DND-41 (cell line): ENCODE results near the gene GPR162.

Experiments used
- ATAC-seq: fragments of 200-7000 bp; cut with Tn5 transposase; 3 replicates; pipeline ENCODE4 v1.9.1; 2021; ENCODE audit warnings: low read depth; ENCODE audit not compliant: insufficient read depth
- DNase-seq: peaks from one replicate; pipeline ENCODE4 v3.0.0-alpha.2; 2020
- H2AFZ ChIP-seq: 2 replicates; pipeline ENCODE4 v1.6.0; 2012; ENCODE audit warnings: low read depth, low read length
- H3K27ac ChIP-seq: 2 replicates; pipeline ENCODE4 v1.5.1; 2012; ENCODE audit warnings: low read length, inconsistent platforms
- H3K27me3 ChIP-seq: fragments of 200-600 bp; sonication (generic); 2 replicates; pipeline ENCODE4 v1.6.0; 2012; ENCODE audit warnings: low read length, mild to moderate bottlenecking, inconsistent platforms; ENCODE audit not compliant: insufficient read depth, poor library complexity
- H3K36me3 ChIP-seq: 2 replicates; pipeline ENCODE4 v1.5.1; 2012; ENCODE audit warnings: low read length, inconsistent platforms; ENCODE audit not compliant: insufficient read depth
- H3K4me1 ChIP-seq: 2 replicates; pipeline ENCODE4 v1.5.1; 2012; ENCODE audit warnings: mild to moderate bottlenecking, low read length; ENCODE audit not compliant: insufficient read depth
- H3K4me2 ChIP-seq: 2 replicates; pipeline ENCODE4 v1.6.0; 2012; ENCODE audit warnings: mild to moderate bottlenecking, moderate library complexity, low read length, inconsistent platforms; ENCODE audit not compliant: insufficient read depth
- H3K4me3 ChIP-seq, 2 experiments: fragments of 200-600 bp in 1 of 2; shearing (Covaris generic) in 1 of 2; 2 replicates each; pipeline ENCODE4 v1.5.1; 2012 to 2016; ENCODE audit warnings: inconsistent platforms in 2 of 2, low read length in 2 of 2, mild to moderate bottlenecking in 2 of 2, low read depth in 1 of 2, moderate library complexity in 1 of 2
- H3K79me2 ChIP-seq: 2 replicates; pipeline ENCODE4 v1.6.0; 2012; ENCODE audit warnings: low read length, inconsistent platforms; ENCODE audit not compliant: insufficient read depth
- H3K9ac ChIP-seq: 2 replicates; pipeline ENCODE4 v1.6.0; 2012; ENCODE audit warnings: low read depth, mild to moderate bottlenecking, inconsistent platforms, low read length, moderate library complexity
- H3K9me3 ChIP-seq: 2 replicates; pipeline ENCODE4 v1.5.1; 2012; ENCODE audit warnings: low read length, moderate library complexity, mild to moderate bottlenecking, inconsistent platforms; ENCODE audit not compliant: insufficient read depth, severe bottlenecking
- H4K20me1 ChIP-seq: 2 replicates; pipeline ENCODE4 v1.6.0; 2012; ENCODE audit warnings: low read length; ENCODE audit not compliant: insufficient read depth
- EZH2 ChIP-seq: IDR thresholded peaks from 3 replicates; pipeline ENCODE4 v1.6.1; 2012; ENCODE audit warnings: borderline replicate concordance, low read depth, mild to moderate bottlenecking, moderate library complexity, low read length, inconsistent platforms; ENCODE audit not compliant: severe bottlenecking
- TF ChIP-seq, protein P1 (sequence below): IDR thresholded peaks from 2 replicates; pipeline ENCODE4 v1.5.1; 2012; ENCODE audit warnings: borderline replicate concordance, low read length, moderate library complexity, mild to moderate bottlenecking; ENCODE audit not compliant: poor library complexity, severe bottlenecking; ENCODE audit errors: extremely low read depth

GPR162 gene

DNA sequence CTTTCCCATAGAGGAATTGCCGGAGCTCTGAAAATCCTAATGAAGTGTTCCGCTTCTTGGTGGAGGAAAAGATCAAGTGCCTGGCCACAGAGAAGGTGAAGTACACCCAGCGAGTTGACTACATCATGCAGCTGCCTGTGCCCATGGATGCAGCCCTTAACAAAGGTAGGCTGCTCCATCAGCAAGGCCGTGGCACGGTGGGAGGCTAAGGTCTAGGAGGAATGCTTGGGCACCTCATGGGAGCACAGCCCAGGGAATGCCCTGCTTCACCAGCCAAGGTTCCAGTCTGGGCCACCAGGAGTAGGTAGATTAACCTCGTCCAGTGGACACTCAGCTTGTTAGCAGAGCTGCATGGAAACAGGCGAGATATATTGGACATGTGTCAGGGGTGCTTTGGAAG lies 39.3 kb downstream of the GPR162 start:
- Histone ChIP-seq H4K20me1 (peaks cover 3% of the 10 kb centered on the region; the same call in 1 of the 2 replicates), H3K79me2 (0 out of 2 replicates have a peak, but pooled peaks cover under 1% of the 10 kb centered on the region), H3K4me3 (no peak overlapping the region), H3K27me3 (no peaks in the 10 kb centered on the region), H3K9me3 (no peaks in the 10 kb centered on the region), H3K4me2 (no peak overlapping the region), H3K27ac (no peak overlapping the region), H3K9ac (no peak overlapping the region), H3K36me3 (peaks cover 96% of the 10 kb centered on the region), H2AFZ (no peak overlapping the region), H3K4me1 (no peaks in the 10 kb centered on the region)
- no peak for ATAC-seq
- no peak for DNase-seq
- no peak for TF ChIP-seq EZH2
- TF ChIP-seq, protein P1, sequence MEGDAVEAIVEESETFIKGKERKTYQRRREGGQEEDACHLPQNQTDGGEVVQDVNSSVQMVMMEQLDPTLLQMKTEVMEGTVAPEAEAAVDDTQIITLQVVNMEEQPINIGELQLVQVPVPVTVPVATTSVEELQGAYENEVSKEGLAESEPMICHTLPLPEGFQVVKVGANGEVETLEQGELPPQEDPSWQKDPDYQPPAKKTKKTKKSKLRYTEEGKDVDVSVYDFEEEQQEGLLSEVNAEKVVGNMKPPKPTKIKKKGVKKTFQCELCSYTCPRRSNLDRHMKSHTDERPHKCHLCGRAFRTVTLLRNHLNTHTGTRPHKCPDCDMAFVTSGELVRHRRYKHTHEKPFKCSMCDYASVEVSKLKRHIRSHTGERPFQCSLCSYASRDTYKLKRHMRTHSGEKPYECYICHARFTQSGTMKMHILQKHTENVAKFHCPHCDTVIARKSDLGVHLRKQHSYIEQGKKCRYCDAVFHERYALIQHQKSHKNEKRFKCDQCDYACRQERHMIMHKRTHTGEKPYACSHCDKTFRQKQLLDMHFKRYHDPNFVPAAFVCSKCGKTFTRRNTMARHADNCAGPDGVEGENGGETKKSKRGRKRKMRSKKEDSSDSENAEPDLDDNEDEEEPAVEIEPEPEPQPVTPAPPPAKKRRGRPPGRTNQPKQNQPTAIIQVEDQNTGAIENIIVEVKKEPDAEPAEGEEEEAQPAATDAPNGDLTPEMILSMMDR = no peak

DNA sequence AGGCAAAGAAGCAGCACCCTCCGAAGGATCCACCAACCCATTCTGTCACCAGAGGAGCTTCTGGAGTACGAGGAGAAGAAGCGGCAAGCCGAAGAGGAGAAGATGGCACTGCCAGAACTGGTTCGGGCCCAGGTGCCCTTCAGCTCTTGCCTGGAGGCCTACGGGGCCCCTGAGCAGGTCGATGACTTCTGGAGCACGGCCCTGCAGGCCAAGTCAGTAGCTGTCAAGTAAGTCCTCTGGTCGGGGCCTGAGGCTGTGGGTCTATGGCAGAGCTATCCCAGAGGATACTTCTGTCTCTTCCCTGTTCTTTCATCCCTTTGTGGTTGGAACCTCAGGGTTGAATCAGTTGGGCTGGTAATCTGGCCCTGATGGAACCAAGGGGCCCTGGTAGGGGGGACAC lies 39.8 kb downstream of the GPR162 start:
- no peak for TF ChIP-seq EZH2
- TF ChIP-seq, protein P1 = no peak
- Histone ChIP-seq H3K4me2 (no peak overlapping the region), H3K36me3 (peaks cover 95% of the 10 kb centered on the region), H3K4me3 (no peak overlapping the region), H3K4me1 (peaks cover 1% of the 10 kb centered on the region; the same call in 1 of the 2 replicates), H3K79me2 (no peaks in the 10 kb centered on the region), H3K9me3 (no peaks in the 10 kb centered on the region), H4K20me1 (peaks cover 2% of the 10 kb centered on the region; the same call in 1 of the 2 replicates), H3K9ac (no peak overlapping the region), H3K27me3 (no peaks in the 10 kb centered on the region), H3K27ac (no peak overlapping the region), H2AFZ (no peak overlapping the region)
- DNase-seq (no peak), ATAC-seq (no peak)

DNA sequence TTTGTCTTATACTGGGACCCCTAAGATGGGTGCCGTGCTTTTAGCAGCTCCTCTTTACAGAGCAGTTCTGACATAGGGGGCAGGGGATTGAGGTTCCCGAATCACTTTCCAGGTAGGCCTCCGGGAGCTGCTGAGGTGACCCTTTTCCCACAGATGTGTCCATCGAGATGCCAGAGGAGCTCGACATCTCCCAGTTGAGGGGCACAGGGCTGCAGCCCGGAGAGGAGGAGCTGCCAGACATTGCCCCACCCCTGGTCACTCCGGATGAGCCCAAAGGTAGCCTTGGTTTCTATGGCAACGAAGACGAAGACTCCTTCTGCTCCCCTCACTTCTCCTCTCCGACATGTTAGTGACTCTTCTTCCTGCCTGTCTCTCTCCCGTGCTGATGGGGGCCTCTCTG lies 41.4 kb downstream of the GPR162 start:
- Histone ChIP-seq H4K20me1 (peaks cover 5% of the 10 kb centered on the region; the same call in 1 of the 2 replicates), H3K36me3 (peaks cover 83% of the 10 kb centered on the region), H2AFZ (no peak overlapping the region), H3K4me1 (peaks cover 9% of the 10 kb centered on the region), H3K9ac (no peak overlapping the region), H3K9me3 (no peaks in the 10 kb centered on the region), H3K27ac (no peak overlapping the region), H3K4me3 (no peak overlapping the region), H3K79me2 (peaks cover 7% of the 10 kb centered on the region), H3K27me3 (no peaks in the 10 kb centered on the region), H3K4me2 (no peak overlapping the region)
- TF ChIP-seq EZH2 = no peak
- TF ChIP-seq, protein P1 = no peak
- ATAC-seq = no peak
- no peak for DNase-seq
